Mesenteric fat pad (tissue), 1 donor: Measurements from ENCODE around the gene SP1. TPM values are rescaled to one million over a fixed set of nuclear protein-coding genes. Genes with fewer than 3 reads are reported as not detected.
A peak's percentile ranks its signal among the peaks of the same experiment; 100 is the strongest.
"Not testable (repeated sequence)": the region's sequence is repeated elsewhere in the genome, so short reads cannot be mapped to it uniquely, and the experiment has no call there.

Experiments used
- DNase-seq: peaks from one replicate; pipeline ENCODE4 v3.0.0-alpha.2; 2020; ENCODE audit warnings: low spot score
- long read RNA-seq: library from polyadenylated mRNA; unstranded; transcript quantifications from one replicate; pipeline ENCODE4 v2.0.0, GENCODE V29; 2020
- total RNA-seq: library from RNA; stranded (reverse); fragmentation: NEBNext Ultra II Directional; extraction: Animal tissue kit (Norgen Biotek cat#: 25700); gene quantifications from one replicate; pipeline ENCODE4 v1.2.1, GENCODE V29; 2021
- donor health status: DM: yes; HTN: yes; CAD: no.

SP1 gene
- 60.5 TPM for total RNA-seq
- long read RNA-seq, partial matches to known transcripts: 1 of 6 reads
- long read RNA-seq, other reads (novel, unspliced or antisense): 5 of 6 reads

GRCh38 chr12:53380104-53380793 is at the start of gene SP1:
TSS of gene SP1 (plus strand) at chr12:53380176. CDS start at chr12:53380292, 116 bp downstream.
- DNase-seq: peak; percentile 98

- no peak for DNase-seq
Measured at GRCh38 chr12:53330671-53331070, 49.3 kb upstream of the SP1 start.

- not testable (repeated sequence) for DNase-seq
Measured at GRCh38 chr12:53332339-53332738, 47.6 kb upstream of the SP1 start.

GRCh38 chr12:53332744-53333143 is 47.2 kb upstream of the SP1 start:
- no peak for DNase-seq

GRCh38 chr12:53333289-53333688 is 46.7 kb upstream of the SP1 start:
- DNase-seq: no peak

- DNase-seq: no peak
Measured at GRCh38 chr12:53333845-53334244, 46.1 kb upstream of the SP1 start.

GRCh38 chr12:53334822-53335221 is 45.2 kb upstream of the SP1 start:
- DNase-seq: no peak

GRCh38 chr12:53336181-53336681 is 43.7 kb upstream of the SP1 start, which contains the start of gene SP7:
TSS of gene SP7 (minus strand) at chr12:53336354. CDS start at chr12:53335646, 708 bp downstream.
- DNase-seq: no peak

- DNase-seq: no peak
Measured at GRCh38 chr12:53338017-53338416, 42.0 kb upstream of the SP1 start.

GRCh38 chr12:53338916-53339315 is 41.1 kb upstream of the SP1 start:
- DNase-seq: no peak

- no peak for DNase-seq
Measured at GRCh38 chr12:53340398-53340797, 39.6 kb upstream of the SP1 start.

GRCh38 chr12:53343449-53343848 is 36.5 kb upstream of the SP1 start:
- DNase-seq: no peak

- DNase-seq: no peak
Measured at GRCh38 chr12:53343969-53344368, 36.0 kb upstream of the SP1 start.

GRCh38 chr12:53344487-53344823 is 35.5 kb upstream of the SP1 start:
- no peak for DNase-seq

- no peak for DNase-seq
Measured at GRCh38 chr12:53344824-53345485, 35.0 kb upstream of the SP1 start.

GRCh38 chr12:53345486-53346188 is 34.3 kb upstream of the SP1 start:
- DNase-seq: no peak

- DNase-seq: no peak
Measured at GRCh38 chr12:53346491-53346890, 33.5 kb upstream of the SP1 start.

GRCh38 chr12:53347905-53348304 is 32.1 kb upstream of the SP1 start:
- DNase-seq: no peak

- DNase-seq: no peak
Measured at GRCh38 chr12:53352331-53353256, 27.4 kb upstream of the SP1 start.

- no peak for DNase-seq
Measured at GRCh38 chr12:53353257-53353655, 26.7 kb upstream of the SP1 start.

- no peak for DNase-seq
Measured at GRCh38 chr12:53355121-53355520, 24.9 kb upstream of the SP1 start.
